Measurements from ENCODE around the gene TMED6.
A peak's percentile ranks its signal among the peaks of the same experiment; 100 is the strongest.

Gene TMED6

GRCh38 chr16:69324013-69324531 lies 27.5 kb downstream of the TMED6 start:
- no peak for DNase-seq (ENCODE audit: low spot score)

- no peak for DNase-seq (ENCODE audit: low spot score)
These were observed 28.2 kb downstream of the TMED6 start for GRCh38 chr16:69323415-69323814.

- DNase-seq (ENCODE audit: low spot score): no peak
These were observed 29.2 kb downstream of the TMED6 start for GRCh38 chr16:69322343-69322742.

- no peak for DNase-seq (ENCODE audit: low spot score)
These were observed 30.5 kb downstream of the TMED6 start for GRCh38 chr16:69321080-69321479.

- DNase-seq (ENCODE audit: low spot score): no peak
These were observed 30.9 kb downstream of the TMED6 start for GRCh38 chr16:69320740-69321073.

- DNase-seq (ENCODE audit: low spot score): no peak
These were observed 31.5 kb downstream of the TMED6 start for GRCh38 chr16:69319826-69320739.

GRCh38 chr16:69319381-69319780 lies 32.2 kb downstream of the TMED6 start:
- DNase-seq (ENCODE audit: low spot score): no peak

GRCh38 chr16:69318911-69319289 lies 32.7 kb downstream of the TMED6 start:
- DNase-seq (ENCODE audit: low spot score): no peak

GRCh38 chr16:69318177-69318910 lies 33.2 kb downstream of the TMED6 start:
- no peak for DNase-seq (ENCODE audit: low spot score)

- DNase-seq (ENCODE audit: low spot score): no peak
These were observed 35.0 kb downstream of the TMED6 start for GRCh38 chr16:69316595-69317034.

GRCh38 chr16:69315486-69316311 lies 35.9 kb downstream of the TMED6 start:
- no peak for DNase-seq (ENCODE audit: low spot score)

GRCh38 chr16:69314534-69314933 lies 37.1 kb downstream of the TMED6 start:
- no peak for DNase-seq (ENCODE audit: low spot score)

- no peak for DNase-seq (ENCODE audit: low spot score)
These were observed 38.1 kb downstream of the TMED6 start for GRCh38 chr16:69313469-69313868.

- peak; percentile 65 for DNase-seq (ENCODE audit: low spot score)
These were observed 39.8 kb downstream of the TMED6 start for GRCh38 chr16:69311533-69312387.

GRCh38 chr16:69310653-69311532 lies 40.7 kb downstream of the TMED6 start, which contains the start of gene VPS4A:
TSS of gene VPS4A (plus strand) at chr16:69311350. CDS start at chr16:69311512, 162 bp downstream.
- DNase-seq (ENCODE audit: low spot score): peak; percentile 99

- no peak for DNase-seq (ENCODE audit: low spot score)
These were observed 42.3 kb downstream of the TMED6 start for GRCh38 chr16:69309316-69309715.

- DNase-seq (ENCODE audit: low spot score): no peak
These were observed 43.7 kb downstream of the TMED6 start for GRCh38 chr16:69307856-69308255.

GRCh38 chr16:69307091-69307490 lies 44.5 kb downstream of the TMED6 start:
- no peak for DNase-seq (ENCODE audit: low spot score)

- DNase-seq (ENCODE audit: low spot score): no peak
These were observed 45.6 kb downstream of the TMED6 start for GRCh38 chr16:69306031-69306430.

- DNase-seq (ENCODE audit: low spot score): no peak
These were observed 49.3 kb downstream of the TMED6 start for GRCh38 chr16:69302301-69302700.
